ENCODE results near the gene SYT14.
"Not testable (repeated sequence)": the region's sequence is repeated elsewhere in the genome, so short reads cannot be mapped to it uniquely, and the experiment has no call there.

SYT14 gene

DNA sequence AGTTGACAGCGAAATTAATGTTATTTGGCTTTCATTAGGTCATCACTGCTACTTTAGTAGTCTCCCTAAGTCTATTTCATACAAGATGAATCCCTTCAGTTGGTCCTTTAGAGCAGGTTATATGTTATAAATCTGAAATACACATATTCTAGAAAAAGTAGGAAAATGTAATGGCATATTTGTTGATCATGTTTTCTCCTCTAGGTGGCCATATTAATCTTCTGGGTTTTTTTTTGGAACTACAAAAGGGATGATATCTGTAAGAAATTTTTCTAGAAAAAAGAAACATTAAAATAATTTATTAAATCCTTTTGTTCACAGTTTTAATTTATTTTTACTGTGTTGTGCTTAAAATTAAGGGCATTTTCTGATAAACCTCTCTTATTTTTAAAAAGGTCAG is 87.9 kb downstream of the SYT14 start:
- DNase-seq (ENCODE audit: low read depth): no peak

DNA sequence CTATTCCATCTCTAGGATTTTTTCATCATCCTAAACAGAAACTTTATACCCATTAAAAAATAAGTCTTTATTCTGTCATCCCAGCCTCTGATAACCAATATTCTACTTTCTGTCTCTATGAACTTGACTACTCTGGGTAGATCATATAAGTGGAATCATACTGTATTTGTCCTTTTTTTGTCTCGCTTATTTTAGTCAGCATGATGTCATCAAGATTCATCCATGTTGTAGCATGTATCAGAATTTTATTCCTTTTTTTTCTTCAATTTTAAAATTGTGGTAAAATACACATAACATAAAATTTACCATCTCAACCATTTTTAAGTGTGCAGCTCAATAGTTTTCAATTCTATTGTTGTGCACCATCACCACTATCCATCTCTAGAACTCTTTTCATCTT is 90.0 kb downstream of the SYT14 start:
- DNase-seq (ENCODE audit: low read depth): no peak

DNA sequence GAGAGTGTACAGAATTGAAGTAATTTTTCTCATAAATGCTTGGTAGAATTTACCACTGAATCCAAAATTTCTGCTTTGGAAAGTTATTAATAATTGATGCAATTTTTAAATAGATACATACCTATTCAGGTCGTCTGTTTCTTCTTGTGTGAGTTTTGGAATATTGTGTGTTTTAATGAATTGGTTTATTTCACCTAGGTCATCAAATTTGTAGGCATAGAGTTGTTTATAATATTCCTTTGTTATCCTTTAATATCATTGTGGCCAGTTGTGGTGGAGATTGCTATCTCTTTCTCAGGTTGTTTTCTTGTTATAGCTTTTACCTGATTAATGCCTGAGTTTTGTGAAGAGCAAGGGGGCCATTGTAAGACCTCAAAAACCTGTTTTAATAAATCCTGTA is 93.5 kb downstream of the SYT14 start:
- DNase-seq (ENCODE audit: low read depth): no peak

DNA sequence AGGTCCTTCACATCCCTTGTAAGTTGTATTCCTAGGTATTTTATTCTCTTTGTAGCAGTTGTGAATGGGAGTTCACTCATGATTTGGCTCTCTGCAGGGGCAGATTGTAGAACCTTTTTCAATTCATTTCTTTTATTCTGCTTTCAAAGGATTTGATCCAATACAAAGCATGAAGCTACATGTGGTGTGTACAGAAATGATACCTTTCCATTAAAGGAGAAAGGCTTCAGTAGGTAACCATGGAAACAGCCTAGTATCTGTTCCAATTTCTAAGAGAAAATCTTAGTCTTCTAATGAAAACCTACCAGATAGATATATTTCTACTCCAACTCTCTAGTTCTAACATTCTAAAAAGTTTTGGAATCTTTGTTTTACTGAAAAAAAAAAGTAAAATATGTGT is 105.0 kb downstream of the SYT14 start:
- no peak for DNase-seq (ENCODE audit: low read depth)

- no peak for DNase-seq (ENCODE audit: low read depth)
These were observed 111.6 kb downstream of the SYT14 start for GRCh38 chr1:210049616-210050015.

- not testable (repeated sequence) for DNase-seq (ENCODE audit: low read depth)
These were observed 112.5 kb downstream of the SYT14 start for GRCh38 chr1:210050491-210050890.

DNA sequence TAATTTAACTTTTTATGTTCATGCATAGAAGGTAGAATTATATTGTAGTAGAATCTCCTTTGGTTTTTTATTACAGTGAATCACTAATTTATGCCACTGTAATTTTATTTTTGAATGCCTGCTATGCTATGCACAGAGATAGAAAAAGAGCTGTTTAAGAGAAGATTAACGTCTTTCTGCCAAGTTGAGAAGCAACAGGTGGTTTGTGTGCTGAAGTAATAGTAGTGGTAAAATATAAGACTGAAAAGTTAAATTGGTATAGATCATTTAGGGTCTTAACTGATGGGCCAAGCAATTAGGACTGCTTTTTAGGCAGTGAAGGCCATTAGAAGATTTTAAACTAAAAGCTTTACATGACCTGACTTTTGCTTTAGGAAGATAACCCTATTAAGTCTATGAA is 115.1 kb downstream of the SYT14 start:
- DNase-seq (ENCODE audit: low read depth): no peak

DNA sequence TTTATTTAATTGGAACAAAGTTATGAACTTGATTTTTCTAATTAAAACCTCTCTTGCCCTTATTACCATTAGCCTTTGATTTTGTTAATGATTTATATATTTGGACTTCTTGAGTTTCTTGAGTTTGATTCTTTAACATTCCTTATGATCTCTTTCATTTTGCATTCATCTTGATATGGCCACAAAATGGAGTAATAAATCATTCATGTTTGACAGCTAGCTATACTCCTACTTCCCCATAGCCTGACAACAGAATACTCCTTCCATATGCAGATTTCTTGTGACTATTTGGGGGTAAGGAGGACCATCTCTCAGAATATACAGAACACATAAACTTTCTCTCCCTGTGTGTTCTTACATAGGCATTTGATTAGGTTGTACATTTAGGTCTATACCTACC is 119.6 kb downstream of the SYT14 start:
- no peak for DNase-seq (ENCODE audit: low read depth)

- no peak for DNase-seq (ENCODE audit: low read depth)
These were observed 124.0 kb downstream of the SYT14 start for GRCh38 chr1:210061992-210062391.

- DNase-seq (ENCODE audit: low read depth): no peak
These were observed 132.5 kb downstream of the SYT14 start for GRCh38 chr1:210070531-210070930.

DNA sequence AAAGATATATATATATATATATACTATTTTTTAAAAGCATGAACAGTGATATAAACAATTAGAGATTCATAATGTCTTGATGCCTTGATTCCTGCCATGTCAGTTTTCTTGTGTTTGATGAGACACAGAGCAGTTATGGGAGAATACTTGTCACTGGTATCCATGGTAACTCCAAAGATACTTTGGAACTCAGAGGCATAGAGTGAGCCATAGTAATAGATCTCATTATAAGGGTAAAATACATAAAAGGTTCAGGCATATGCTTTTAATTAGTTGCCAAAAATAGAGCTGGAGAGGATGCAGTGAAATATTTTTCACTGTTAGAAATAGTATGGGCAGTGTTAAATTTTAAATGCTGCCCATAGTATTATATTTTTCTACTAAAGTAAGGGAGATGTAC is 134.1 kb downstream of the SYT14 start:
- no peak for DNase-seq (ENCODE audit: low read depth)

GRCh38 chr1:210072896-210073504 is 135.0 kb downstream of the SYT14 start:
- no peak for DNase-seq (ENCODE audit: low read depth)

GRCh38 chr1:210074904-210075303 is 136.9 kb downstream of the SYT14 start:
- no peak for DNase-seq (ENCODE audit: low read depth)

DNA sequence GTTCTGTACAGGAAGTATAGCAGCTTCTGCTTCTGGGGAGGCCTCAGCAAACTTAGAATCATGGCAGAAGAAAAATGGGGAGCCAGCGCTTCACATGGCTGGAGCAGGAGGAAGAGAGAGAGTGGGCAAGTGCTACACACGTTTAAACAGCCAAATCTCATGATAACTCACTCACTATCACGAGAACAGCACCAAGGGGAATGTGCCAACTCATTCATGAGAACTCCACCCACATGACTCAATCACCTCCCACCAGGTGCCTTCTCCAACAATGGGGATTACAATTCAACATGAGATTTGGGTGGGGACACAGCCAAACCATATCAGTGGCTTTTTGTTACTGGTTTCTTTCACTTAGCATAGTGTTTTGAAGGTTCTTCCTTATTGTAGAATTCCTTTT is 138.6 kb downstream of the SYT14 start:
- DNase-seq (ENCODE audit: low read depth): no peak

GRCh38 chr1:210081494-210081893 is 143.5 kb downstream of the SYT14 start:
- DNase-seq (ENCODE audit: low read depth): no peak

GRCh38 chr1:210085359-210085758 is 147.3 kb downstream of the SYT14 start:
- DNase-seq (ENCODE audit: low read depth): no peak

DNA sequence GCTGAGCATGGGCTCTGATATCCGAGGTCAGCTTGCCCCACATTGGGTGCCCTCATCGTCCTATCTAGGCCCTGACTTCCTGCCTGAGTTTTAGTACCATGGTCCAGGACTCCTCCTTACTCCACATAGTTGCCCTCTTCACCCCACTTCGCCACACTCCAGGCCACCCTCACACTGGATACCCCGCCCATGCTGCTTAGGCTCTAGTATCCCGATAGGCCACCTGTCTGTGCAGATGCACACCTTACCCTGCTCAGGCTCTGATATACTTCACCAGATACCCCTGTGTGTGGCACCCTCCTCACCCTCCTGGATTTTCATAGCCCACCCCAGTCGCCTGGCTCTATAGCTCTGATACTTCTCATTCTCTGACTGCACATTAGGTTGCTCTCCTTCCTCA is 149.0 kb downstream of the SYT14 start:
- no peak for DNase-seq (ENCODE audit: low read depth)

GRCh38 chr1:210089855-210090254 is 151.8 kb downstream of the SYT14 start:
- no peak for DNase-seq (ENCODE audit: low read depth)

DNA sequence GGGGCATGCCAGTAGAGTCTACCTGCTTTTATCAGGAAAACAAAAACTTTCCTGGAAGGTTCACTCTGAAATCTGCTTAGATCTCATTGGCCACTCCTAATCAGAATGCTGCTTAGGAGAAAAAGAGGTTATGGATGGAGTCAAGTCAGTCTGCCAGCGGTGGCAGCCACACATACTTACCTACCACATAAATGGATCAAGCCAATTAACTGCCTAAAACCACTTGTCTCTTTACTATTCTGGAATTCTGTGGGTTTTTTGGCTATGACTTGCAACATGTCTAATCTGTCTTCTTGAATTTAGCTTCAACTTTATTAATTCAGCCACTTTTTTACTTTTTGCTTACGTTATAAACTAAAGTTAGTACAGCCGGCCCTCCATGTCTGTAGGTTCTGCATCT is 154.3 kb downstream of the SYT14 start:
- no peak for DNase-seq (ENCODE audit: low read depth)

DNA sequence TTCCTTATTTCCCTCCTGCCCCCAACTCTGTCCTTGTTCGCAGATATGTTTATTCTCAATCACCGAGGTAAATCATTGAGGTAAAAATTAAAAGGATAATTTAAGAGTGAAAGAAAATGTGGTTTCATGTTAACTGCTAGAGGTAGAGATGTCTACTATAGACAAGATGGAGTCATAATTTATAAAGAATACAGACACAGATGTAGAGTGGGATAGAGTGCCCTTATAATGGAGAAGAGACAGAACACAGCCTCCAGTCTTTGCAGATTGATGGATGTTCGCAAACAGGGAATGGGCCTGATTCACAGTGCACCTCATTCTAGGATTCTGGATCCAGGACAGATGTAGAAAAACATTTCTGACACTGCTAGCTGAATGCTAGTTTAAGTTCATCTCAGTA is 155.4 kb downstream of the SYT14 start:
- no peak for DNase-seq (ENCODE audit: low read depth)

DNA sequence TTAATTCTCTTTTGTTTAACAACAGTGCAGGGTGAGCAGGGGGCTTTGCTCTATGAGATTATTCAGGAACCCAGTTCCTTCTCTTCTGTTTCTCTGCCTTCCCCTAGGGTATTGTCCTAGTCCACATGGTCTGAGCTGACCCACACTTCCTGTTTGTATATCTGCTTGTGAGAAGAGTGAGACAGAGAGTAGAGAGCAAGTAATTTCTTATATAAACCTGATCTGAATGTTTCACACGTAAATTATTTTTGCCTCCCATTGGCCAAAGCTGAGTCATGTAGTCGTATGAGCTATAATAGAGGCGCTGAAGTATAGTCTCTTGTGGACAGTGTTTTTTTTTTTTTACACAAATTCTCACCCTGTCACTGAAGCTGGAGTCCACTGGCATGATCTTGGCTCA is 160.3 kb downstream of the SYT14 start:
- DNase-seq (ENCODE audit: low read depth): no peak

GRCh38 chr1:210099921-210100320 is 161.9 kb downstream of the SYT14 start:
- no peak for DNase-seq (ENCODE audit: low read depth)

DNA sequence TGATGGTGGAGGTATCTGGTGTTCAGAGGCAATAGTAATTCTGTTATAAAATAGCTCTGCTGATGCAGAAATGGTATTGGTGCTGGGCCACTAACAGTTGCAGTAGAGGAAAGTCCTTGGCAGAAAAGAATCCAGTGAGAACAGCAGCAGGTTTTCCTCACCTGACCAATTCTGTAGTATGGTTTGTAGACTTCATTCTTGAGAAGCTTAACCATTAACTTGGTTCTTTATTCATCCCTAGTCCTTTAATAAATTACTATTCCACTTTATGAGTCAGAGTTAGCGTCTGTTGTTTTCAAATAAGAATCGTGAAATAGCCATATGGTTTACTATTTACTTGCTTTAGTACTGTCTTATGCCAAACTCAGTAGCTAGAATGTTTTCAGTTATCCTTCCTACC is 166.1 kb downstream of the SYT14 start:
- no peak for DNase-seq (ENCODE audit: low read depth)

GRCh38 chr1:210112906-210113305 is 174.9 kb downstream of the SYT14 start:
- DNase-seq (ENCODE audit: low read depth): not testable (repeated sequence)

- no peak for DNase-seq (ENCODE audit: low read depth)
These were observed 179.2 kb downstream of the SYT14 start for GRCh38 chr1:210117198-210117597.

Data from activated gamma-delta T cell treated with anti-CD3 and anti-CD28 coated beads, Interleukin-2, amount 50 U/mL, for 16 hours (primary cell).